ENCODE results near the gene DNAJB12.

The DNAJB12 gene

DNA sequence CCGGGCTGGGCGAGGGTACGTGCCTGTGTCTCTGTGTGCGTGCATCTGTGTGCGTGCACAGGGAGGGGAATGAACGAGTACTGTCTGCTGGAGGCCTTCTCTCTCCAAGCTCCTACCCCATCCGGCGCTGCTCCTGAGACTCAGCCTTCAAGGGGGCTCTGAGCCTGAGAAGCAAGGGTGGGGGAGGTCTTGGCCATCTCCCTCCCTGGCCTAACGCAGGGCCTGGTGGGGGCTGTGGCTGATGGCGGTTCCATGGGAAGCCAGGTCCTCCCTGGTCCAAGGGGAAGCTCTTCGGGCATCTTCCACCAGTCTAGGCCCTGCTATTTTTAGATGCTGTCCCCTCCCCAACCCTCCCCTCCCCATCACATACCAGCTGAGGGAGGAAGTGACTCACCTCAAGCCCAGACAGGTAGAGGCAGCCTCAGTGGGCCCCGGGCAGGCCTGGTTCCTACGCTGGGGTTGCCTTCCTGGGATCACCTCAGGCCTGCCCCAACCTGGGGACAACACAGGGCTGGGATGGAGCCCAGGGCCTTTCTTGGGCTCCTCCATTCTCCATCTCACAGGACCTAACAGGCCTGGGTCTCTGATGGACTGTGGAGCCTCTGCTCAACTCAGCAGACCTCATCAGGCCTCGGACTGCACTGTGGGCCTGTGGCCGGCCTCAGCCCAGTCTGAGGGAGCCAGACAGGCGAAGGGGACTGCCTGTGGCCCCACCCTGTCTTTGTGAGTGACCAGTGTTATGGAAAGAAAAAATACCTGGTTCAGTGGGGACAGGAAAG, 32.2 kb downstream of the DNAJB12 start:
- in situ Hi-C loops (cut with HindIII; ENCODE audit: low pct_ligation_motif_present, low sequenced_read_pairs) = no loop called here
- H3K27me3 ChIP-seq (replicated peaks) = no peaks in the 10 kb centered on the region
- peak; percentile 51 for DNase-seq
- H3K36me3 ChIP-seq (replicated peaks) = no peaks in the 10 kb centered on the region
- no peak overlapping the region for H3K4me3 ChIP-seq (ENCODE audit: low read depth, low read length)
- H3K27ac ChIP-seq = peak overlapping the region; percentile 97
- no peak for TF ChIP-seq CTCF (IDR thresholded peaks at IDR 0.05; ENCODE audit: low read depth, low read length, missing control alignments)

GRCh38 chr10:72322030-72322279, 32.8 kb downstream of the DNAJB12 start:
- no peak for DNase-seq
- no peaks in the 10 kb centered on the region for H3K27me3 ChIP-seq (replicated peaks)
- in situ Hi-C loops (cut with HindIII; ENCODE audit: low pct_ligation_motif_present, low sequenced_read_pairs) = no loop called here
- no peak for TF ChIP-seq CTCF (IDR thresholded peaks at IDR 0.05; ENCODE audit: low read depth, low read length, missing control alignments)
- peak overlapping the region; percentile 97 for H3K27ac ChIP-seq
- no peak overlapping the region for H3K4me3 ChIP-seq (ENCODE audit: low read depth, low read length)
- H3K36me3 ChIP-seq (replicated peaks) = no peaks in the 10 kb centered on the region

DNA sequence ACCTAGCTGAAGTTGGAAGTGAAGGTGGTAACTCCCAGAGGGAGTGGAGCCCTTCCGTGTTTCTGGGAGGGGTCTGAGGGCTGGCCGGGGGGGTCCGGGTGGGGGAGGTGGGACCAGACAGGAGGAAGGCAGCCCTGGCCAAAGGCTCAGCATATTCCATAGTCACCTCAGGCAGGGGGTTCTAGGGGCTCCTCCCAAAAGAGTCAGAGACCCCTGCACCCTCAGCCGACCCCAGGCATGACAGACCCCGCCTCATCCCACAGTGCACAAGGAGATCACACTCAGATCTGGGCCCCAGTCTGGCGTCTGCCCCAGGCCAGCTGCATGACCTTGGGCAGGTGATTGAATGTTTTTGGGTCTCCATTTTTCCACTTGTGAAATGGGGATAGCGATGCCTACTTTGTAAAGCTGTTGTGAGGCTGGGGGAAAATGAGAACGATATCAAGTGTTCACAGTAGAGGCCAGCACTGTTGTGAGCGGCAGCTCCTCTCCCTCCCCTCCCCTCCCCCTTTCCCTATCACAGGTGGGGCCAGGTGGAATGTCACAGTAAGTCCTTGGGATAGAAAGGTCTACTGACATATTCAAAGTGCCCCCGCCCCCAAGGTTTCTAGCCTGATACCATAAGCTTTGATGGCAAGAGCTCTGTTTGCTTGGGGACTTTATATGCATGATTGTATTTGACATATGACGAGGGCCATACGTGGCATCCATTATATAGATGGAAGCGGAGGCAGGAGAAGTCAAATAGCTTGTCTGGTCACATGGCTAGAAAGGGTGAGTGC, 33.3 kb downstream of the DNAJB12 start:
- Histone ChIP-seq H3K27me3 (replicated peaks) (no peaks in the 10 kb centered on the region), H3K36me3 (replicated peaks) (no peaks in the 10 kb centered on the region), H3K4me3 (ENCODE audit: low read depth, low read length) (no peak overlapping the region), H3K27ac (peak overlapping the region; percentile 97)
- in situ Hi-C loops (cut with HindIII; ENCODE audit: low pct_ligation_motif_present, low sequenced_read_pairs) = no loop called here
- TF ChIP-seq CTCF (IDR thresholded peaks at IDR 0.05; ENCODE audit: low read depth, low read length, missing control alignments) = no peak
- no peak for DNase-seq

DNA sequence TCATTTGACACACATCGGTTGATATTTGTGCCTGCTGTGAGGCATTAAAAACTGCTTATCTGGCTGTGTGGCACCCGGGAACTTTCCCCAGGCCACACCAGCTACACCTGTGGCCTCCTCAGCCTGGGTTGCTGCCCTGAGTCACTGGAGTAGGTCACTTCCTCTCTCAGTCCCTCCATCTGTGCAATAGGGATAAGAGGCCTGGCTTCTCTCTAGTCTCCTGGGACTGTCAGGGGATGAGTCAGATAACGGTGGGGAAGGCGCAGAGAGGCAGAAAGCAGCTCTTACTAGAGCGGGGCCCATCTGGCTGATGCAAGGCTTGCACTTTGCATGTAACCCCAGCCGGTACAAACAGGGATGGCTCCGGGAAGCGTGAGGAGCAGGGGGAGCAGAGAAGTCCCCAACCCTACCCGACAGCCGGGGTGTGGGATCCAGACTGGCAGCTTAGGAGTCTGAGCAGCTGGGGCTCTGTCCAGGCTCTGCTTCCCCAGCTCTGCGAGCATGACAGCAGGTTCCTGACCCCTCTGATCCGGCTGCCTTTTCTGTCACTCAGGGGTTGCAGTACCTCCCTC, 34.0 kb downstream of the DNAJB12 start:
- no peaks in the 10 kb centered on the region for H3K27me3 ChIP-seq (replicated peaks)
- in situ Hi-C loops (cut with HindIII; ENCODE audit: low pct_ligation_motif_present, low sequenced_read_pairs) = no loop called here
- no peaks in the 10 kb centered on the region for H3K36me3 ChIP-seq (replicated peaks)
- no peak overlapping the region for H3K4me3 ChIP-seq (ENCODE audit: low read depth, low read length)
- peak; percentile 98 for DNase-seq
- peak overlapping the region; percentile 97 for H3K27ac ChIP-seq
- TF ChIP-seq CTCF (IDR thresholded peaks at IDR 0.05; ENCODE audit: low read depth, low read length, missing control alignments) = no peak

GRCh38 chr10:72319416-72320254, 35.1 kb downstream of the DNAJB12 start:
- no peak for TF ChIP-seq CTCF (IDR thresholded peaks at IDR 0.05; ENCODE audit: low read depth, low read length, missing control alignments)
- in situ Hi-C loops (cut with HindIII; ENCODE audit: low pct_ligation_motif_present, low sequenced_read_pairs) = no loop called here
- H3K36me3 ChIP-seq (replicated peaks) = no peaks in the 10 kb centered on the region
- peak overlapping the region; percentile 24 for H3K4me3 ChIP-seq (ENCODE audit: low read depth, low read length)
- DNase-seq = peak; percentile 82
- peak overlapping the region; percentile 97 for H3K27ac ChIP-seq
- no peaks in the 10 kb centered on the region for H3K27me3 ChIP-seq (replicated peaks)
